Body of pancreas (tissue), 4 donors: Measurements from ENCODE around the gene ZAP70. TPM values are rescaled to one million over a fixed set of nuclear protein-coding genes. Genes with fewer than 3 reads are reported as not detected.

ENCODE experiments used
- ATAC-seq: fragments of 150-250 bp; one replicate; pipeline ENCODE4 v1.9.1; 2016
- DNase-seq, 4 donors: peaks; one replicate each; pipeline ENCODE4 v3.0.0-alpha.2; 2019
- H3K27ac ChIP-seq, 4 donors: fragments of 200-600 bp; sonication (generic); 1 replicate in 3 of 4; 2 replicates in 1 of 4; pipeline versions ENCODE4 v1.5.1 to v1.6.1; 2016 to 2019; ENCODE audit warnings: mild to moderate bottlenecking in 1 of 4, mixed read lengths in 1 of 4, moderate library complexity in 1 of 4
- H3K27me3 ChIP-seq, 2 donors: fragments of 200-600 bp; sonication (generic); one replicate each; pipeline ENCODE4 v1.6.0; 2016; ENCODE audit warnings: mild to moderate bottlenecking in 1 of 2
- H3K36me3 ChIP-seq, 2 donors: fragments of 200-600 bp; sonication (generic); replicated peaks in 1 of 2; 2 replicates each; pipeline ENCODE4 v1.5.1; 2016; ENCODE audit warnings: low read depth in 2 of 2; ENCODE audit not compliant: insufficient read depth in 1 of 2
- H3K4me1 ChIP-seq: fragments of 200-600 bp; sonication (generic); one replicate; pipeline ENCODE4 v1.6.0; 2016
- H3K4me3 ChIP-seq, 2 donors: fragments of 200-600 bp; sonication (generic); 1 replicate in 1 of 2; 2 replicates in 1 of 2; pipeline ENCODE4 v1.5.1; 2016 to 2019
- H3K9me3 ChIP-seq, 3 donors: fragments of 200-600 bp; sonication (generic); 1 replicate in 2 of 3; 2 replicates in 1 of 3; pipeline ENCODE4 v1.5.1; 2016
- POLR2A ChIP-seq, 3 donors: fragments of 450-650 bp; IDR thresholded peaks; one replicate each; pipeline ENCODE4 v1.6.1; 2016; ENCODE audit warnings: antibody characterized with exemption in 3 of 3, mild to moderate bottlenecking in 2 of 3
- WGBS, 2 donors: methylation state at CpG; one replicate each; pipeline ENCODE4 v1.1.5; 2017; 5-methylcytosine and 5-hydroxymethylcytosine counted together
- intact Hi-C: fragments of 100-400 bp; cut with DNase I; formaldehyde crosslinking; loops from one replicate; pipeline ENCODE4 v1.15.1; 2023
- total RNA-seq, 2 donors: library from RNA; depleted of rRNA; stranded (reverse); fragments of >200 nt; gene quantifications; one replicate each; pipeline ENCODE4 v1.1.0, GENCODE V29; 2016
- TF ChIP-seq, protein P1 (sequence below), 7 experiments: fragments of 450-650 bp in 4 of 7; fragments of 200-600 bp in 3 of 7; sonication (generic) in 3 of 7; IDR thresholded peaks; one replicate each; pipeline ENCODE4 v1.5.1; 2016 to 2019; ENCODE audit warnings: antibody characterized with exemption in 7 of 7

The ZAP70 gene
- total RNA-seq, 2 donors from 2014 or later: 2.1 to 4.0 TPM

DNA sequence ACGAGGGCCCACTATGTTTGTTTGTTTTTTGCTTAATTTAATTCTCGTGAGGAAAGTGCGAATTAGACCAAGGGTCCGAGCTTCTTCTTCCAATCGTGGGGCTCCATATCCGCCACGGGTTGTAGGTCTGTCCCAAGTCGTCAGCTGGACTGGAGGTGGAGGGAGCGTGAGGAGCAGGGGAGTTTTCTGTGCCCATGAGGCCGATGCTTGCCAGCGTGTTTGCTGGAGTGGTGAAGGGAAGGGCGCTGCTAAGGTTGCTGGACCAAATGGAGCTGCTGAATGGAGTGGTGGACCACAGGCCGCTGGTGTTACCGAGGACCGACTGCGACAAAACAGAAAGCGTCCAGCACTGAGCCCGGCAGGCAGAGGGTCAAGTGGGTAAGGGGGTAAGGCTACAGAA is 43.7 kb downstream of the ZAP70 start:
- no peak overlapping the region for H3K4me3 ChIP-seq
- no peaks in the 10 kb centered on the region for H3K27me3 ChIP-seq
- intact Hi-C loops: no loop called here
- TF ChIP-seq, protein P1, sequence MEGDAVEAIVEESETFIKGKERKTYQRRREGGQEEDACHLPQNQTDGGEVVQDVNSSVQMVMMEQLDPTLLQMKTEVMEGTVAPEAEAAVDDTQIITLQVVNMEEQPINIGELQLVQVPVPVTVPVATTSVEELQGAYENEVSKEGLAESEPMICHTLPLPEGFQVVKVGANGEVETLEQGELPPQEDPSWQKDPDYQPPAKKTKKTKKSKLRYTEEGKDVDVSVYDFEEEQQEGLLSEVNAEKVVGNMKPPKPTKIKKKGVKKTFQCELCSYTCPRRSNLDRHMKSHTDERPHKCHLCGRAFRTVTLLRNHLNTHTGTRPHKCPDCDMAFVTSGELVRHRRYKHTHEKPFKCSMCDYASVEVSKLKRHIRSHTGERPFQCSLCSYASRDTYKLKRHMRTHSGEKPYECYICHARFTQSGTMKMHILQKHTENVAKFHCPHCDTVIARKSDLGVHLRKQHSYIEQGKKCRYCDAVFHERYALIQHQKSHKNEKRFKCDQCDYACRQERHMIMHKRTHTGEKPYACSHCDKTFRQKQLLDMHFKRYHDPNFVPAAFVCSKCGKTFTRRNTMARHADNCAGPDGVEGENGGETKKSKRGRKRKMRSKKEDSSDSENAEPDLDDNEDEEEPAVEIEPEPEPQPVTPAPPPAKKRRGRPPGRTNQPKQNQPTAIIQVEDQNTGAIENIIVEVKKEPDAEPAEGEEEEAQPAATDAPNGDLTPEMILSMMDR (IDR thresholded peaks at IDR 0.05): no peak
- TF ChIP-seq POLR2A (IDR thresholded peaks at IDR 0.05): no peak
- WGBS, 2 donors: 93 to 94% methylated on average over 18 of the region's 18 CpGs
- H3K4me1 ChIP-seq: no peaks in the 10 kb centered on the region
- no peaks in the 10 kb centered on the region for H3K9me3 ChIP-seq
- no peak for DNase-seq
- peaks cover 0 to 34% of the 10 kb centered on the region in 2 donors for H3K36me3 ChIP-seq
- no peak overlapping the region for H3K27ac ChIP-seq
- no peak for ATAC-seq

DNA sequence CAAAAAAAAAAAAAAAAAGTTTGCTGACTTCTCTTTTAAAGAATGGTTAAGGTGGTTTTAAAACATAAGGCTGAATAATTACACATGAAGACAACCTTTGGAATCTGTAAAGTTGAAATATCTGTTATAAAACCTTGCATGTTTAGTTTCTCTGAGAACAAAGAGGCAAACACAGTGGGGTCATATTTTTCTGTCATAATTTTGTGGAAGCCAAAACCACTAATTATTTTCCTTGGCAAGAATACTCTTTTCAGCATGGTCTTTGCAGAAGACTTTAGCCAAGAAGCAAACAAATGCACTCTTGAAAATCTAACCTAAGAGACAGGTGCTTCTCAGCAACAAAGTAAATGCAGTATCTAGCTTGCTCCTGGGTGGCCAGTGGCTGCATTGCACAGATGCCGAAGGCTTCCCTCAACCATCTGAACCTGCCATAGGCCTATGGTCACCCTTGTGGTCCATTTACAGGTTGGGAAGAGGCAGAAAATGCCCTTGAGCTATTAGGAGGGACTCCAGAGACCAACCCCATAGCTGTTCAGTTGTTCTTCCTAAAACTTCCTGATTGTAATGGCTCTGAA is 44.8 kb downstream of the ZAP70 start:
- no peak overlapping the region for H3K27ac ChIP-seq
- no peaks in the 10 kb centered on the region for H3K27me3 ChIP-seq
- whole genome bisulfite sequencing, 2 donors: 80 to 100% methylated on average over 1 of the region's 1 CpG
- TF ChIP-seq, protein P1 (IDR thresholded peaks at IDR 0.05): no peak
- TF ChIP-seq POLR2A (IDR thresholded peaks at IDR 0.05): no peak
- intact Hi-C loops: no loop called here
- peaks cover 0 to 34% of the 10 kb centered on the region in 2 donors for H3K36me3 ChIP-seq
- DNase-seq: no peak
- no peak for ATAC-seq
- no peaks in the 10 kb centered on the region for H3K9me3 ChIP-seq
- H3K4me3 ChIP-seq: no peak overlapping the region
- no peaks in the 10 kb centered on the region for H3K4me1 ChIP-seq

DNA sequence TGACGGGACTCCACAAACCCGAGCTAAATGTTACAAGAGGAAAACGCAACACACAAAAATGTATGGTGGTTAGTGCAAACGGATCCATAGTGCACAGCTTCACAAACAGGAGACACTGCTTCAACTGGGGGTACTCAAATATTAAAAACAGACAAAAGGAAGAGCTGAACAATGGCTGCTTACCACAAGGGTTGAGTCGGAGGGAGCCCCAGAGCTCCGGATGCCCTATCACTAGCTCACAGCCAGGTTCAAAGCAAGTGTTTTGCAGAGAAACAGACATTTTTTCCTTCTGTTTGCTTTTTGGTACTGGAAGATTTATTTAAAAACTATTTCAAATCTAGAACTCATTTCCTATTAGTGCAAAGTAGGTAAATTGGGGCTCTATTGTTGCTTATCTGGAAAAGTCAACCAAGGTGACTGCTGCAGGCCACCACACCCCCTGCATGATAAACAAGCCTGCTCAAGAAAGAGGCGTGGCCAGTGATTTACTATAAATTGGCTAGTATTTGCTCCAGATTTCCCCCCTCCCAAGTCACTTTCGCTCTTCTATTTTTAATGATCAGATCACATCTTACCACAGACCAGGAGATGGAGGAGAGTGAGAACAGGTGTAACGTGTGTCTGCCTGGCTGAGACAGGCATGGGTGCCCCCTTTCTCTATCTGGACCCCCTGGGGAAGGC is 46.5 kb downstream of the ZAP70 start:
- Histone ChIP-seq H3K27me3 (no peaks in the 10 kb centered on the region), H3K4me3 (no peak overlapping the region), H3K36me3 (peaks cover 0 to 37% of the 10 kb centered on the region in 2 donors), H3K9me3 (no peaks in the 10 kb centered on the region), H3K27ac (no peak overlapping the region), H3K4me1 (no peaks in the 10 kb centered on the region)
- no peak for TF ChIP-seq POLR2A (IDR thresholded peaks at IDR 0.05)
- TF ChIP-seq, protein P1 (IDR thresholded peaks at IDR 0.05): no peak
- 89 to 91% methylated on average over 9 of the region's 9 CpGs for WGBS, 2 donors
- ATAC-seq (no peak), DNase-seq (no peak)
- intact Hi-C loops: no loop called here

DNA sequence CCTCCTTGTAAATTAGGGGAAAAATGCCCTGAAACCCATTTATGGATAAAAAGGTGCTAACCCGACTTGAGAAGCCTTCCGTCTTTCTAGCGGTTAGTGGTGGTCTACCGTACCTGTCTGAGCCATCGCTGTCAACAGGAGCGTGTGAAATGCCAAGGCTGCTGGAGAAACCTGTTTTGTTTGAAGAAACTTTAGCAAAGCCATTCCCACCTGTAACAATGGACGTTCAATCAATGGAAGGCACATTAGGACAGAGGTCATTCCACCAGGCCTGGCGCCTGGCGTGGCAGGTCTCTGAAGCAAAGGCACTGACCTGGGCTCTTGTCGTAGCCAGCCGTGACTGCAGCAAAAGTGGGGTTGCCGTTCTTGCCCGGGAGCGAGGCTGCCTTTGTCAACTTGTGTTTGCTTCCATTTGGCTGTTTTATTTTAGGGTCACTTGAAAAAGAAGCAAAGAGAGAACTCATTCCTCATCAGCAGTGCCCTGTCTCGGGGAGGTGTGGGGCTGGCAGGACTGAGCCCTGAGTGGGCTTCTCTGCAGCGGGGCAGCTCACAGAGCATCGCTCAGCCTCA is 47.2 kb downstream of the ZAP70 start:
- TF ChIP-seq POLR2A (IDR thresholded peaks at IDR 0.05): no peak
- TF ChIP-seq, protein P1 (IDR thresholded peaks at IDR 0.05): no peak
- intact Hi-C loops: no loop called here
- DNase-seq: no peak
- H3K9me3 ChIP-seq: no peaks in the 10 kb centered on the region
- H3K4me3 ChIP-seq: no peak overlapping the region
- 88 to 93% methylated on average over 15 to 16 of the region's 17 CpGs for WGBS, 2 donors
- H3K27me3 ChIP-seq: no peaks in the 10 kb centered on the region
- H3K27ac ChIP-seq: no peak overlapping the region
- peaks cover 0 to 40% of the 10 kb centered on the region in 2 donors for H3K36me3 ChIP-seq
- H3K4me1 ChIP-seq: no peaks in the 10 kb centered on the region
- ATAC-seq: no peak
